Astrocyte of the cerebellum (primary cell): ENCODE results near the gene TENT4B.

Experiments
- DNase-seq: peaks from one replicate; pipeline ENCODE4 v3.0.0-alpha.2; 2011; ENCODE audit warnings: low read depth
- H3K4me3 ChIP-seq: 2 replicates; pipeline ENCODE4 v1.5.1; 2011; ENCODE audit warnings: mild to moderate bottlenecking, low read depth, low read length, moderate library complexity
- CTCF ChIP-seq: IDR thresholded peaks from 2 replicates; pipeline ENCODE4 v1.5.1; 2012; ENCODE audit warnings: low read length, low read depth, moderate library complexity, mild to moderate bottlenecking; ENCODE audit errors: missing control alignments
- in situ Hi-C: cut with HindIII; loops from 2 replicates; pipeline ENCODE4 v1.10.0; 2017; ENCODE audit warnings: low sequenced_read_pairs

Gene TENT4B

GRCh38 chr16:50201787-50202186, 48.7 kb downstream of the TENT4B start:
- in situ Hi-C loops = no loop called here
- no peak for DNase-seq
- no peak overlapping the region for H3K4me3 ChIP-seq
- no peak for TF ChIP-seq CTCF

- DNase-seq = peak; percentile 84
- in situ Hi-C loops = no loop called here
- H3K4me3 ChIP-seq = no peak overlapping the region
- TF ChIP-seq CTCF = no peak
These were observed 50.0 kb downstream of the TENT4B start for GRCh38 chr16:50202926-50203624.

GRCh38 chr16:50203681-50204080, 50.6 kb downstream of the TENT4B start:
- DNase-seq = no peak
- no peak overlapping the region for H3K4me3 ChIP-seq
- no peak for TF ChIP-seq CTCF
- in situ Hi-C loops = no loop called here

- no peak for DNase-seq
- H3K4me3 ChIP-seq = no peak overlapping the region
- no peak for TF ChIP-seq CTCF
- in situ Hi-C loops = no loop called here
These were observed 51.5 kb downstream of the TENT4B start for GRCh38 chr16:50204453-50205108.

GRCh38 chr16:50207652-50208051, 54.5 kb downstream of the TENT4B start:
- peak; percentile 48 for DNase-seq
- no peak overlapping the region for H3K4me3 ChIP-seq
- in situ Hi-C loops = no loop called here
- TF ChIP-seq CTCF = no peak

- in situ Hi-C loops = no loop called here
- no peak for DNase-seq
- H3K4me3 ChIP-seq = no peak overlapping the region
- TF ChIP-seq CTCF = no peak
These were observed 55.4 kb downstream of the TENT4B start for GRCh38 chr16:50208460-50208931.
